ENCODE results near the gene NDUFS3.

DNA sequence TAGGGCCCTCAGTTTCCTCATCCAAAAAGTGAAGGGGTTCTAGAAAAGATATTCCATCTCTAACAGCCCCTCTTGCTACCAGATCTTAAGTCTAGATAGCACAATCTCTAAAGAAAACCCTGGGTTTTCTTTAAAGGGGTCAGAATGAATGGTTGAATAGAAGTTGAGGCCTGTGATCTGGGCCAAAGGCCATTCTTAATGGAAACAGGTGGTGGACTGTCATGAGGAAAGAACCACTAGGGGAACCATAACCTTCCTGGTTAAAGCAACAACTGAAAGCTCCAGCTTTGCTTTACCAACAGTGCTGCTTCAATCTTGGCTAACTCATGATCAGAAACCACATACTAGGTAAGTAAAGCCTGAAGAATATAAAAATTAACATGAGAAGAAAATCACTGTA, 27.8 kb upstream of the NDUFS3 start:
- TF ChIP-seq, protein P1, sequence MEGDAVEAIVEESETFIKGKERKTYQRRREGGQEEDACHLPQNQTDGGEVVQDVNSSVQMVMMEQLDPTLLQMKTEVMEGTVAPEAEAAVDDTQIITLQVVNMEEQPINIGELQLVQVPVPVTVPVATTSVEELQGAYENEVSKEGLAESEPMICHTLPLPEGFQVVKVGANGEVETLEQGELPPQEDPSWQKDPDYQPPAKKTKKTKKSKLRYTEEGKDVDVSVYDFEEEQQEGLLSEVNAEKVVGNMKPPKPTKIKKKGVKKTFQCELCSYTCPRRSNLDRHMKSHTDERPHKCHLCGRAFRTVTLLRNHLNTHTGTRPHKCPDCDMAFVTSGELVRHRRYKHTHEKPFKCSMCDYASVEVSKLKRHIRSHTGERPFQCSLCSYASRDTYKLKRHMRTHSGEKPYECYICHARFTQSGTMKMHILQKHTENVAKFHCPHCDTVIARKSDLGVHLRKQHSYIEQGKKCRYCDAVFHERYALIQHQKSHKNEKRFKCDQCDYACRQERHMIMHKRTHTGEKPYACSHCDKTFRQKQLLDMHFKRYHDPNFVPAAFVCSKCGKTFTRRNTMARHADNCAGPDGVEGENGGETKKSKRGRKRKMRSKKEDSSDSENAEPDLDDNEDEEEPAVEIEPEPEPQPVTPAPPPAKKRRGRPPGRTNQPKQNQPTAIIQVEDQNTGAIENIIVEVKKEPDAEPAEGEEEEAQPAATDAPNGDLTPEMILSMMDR (IDR thresholded peaks at IDR 0.05): no peak
- TF ChIP-seq POLR2AphosphoS5 (IDR thresholded peaks at IDR 0.05; ENCODE audit: low read depth, low read length) (no peak), SIN3A (IDR thresholded peaks at IDR 0.05; ENCODE audit: borderline replicate concordance, insufficient read depth, low read depth, low read length) (no peak), TCF7L2 (IDR thresholded peaks at IDR 0.05; ENCODE audit: low read depth, low read length) (no peak)
- TF ChIP-seq, protein P2, sequence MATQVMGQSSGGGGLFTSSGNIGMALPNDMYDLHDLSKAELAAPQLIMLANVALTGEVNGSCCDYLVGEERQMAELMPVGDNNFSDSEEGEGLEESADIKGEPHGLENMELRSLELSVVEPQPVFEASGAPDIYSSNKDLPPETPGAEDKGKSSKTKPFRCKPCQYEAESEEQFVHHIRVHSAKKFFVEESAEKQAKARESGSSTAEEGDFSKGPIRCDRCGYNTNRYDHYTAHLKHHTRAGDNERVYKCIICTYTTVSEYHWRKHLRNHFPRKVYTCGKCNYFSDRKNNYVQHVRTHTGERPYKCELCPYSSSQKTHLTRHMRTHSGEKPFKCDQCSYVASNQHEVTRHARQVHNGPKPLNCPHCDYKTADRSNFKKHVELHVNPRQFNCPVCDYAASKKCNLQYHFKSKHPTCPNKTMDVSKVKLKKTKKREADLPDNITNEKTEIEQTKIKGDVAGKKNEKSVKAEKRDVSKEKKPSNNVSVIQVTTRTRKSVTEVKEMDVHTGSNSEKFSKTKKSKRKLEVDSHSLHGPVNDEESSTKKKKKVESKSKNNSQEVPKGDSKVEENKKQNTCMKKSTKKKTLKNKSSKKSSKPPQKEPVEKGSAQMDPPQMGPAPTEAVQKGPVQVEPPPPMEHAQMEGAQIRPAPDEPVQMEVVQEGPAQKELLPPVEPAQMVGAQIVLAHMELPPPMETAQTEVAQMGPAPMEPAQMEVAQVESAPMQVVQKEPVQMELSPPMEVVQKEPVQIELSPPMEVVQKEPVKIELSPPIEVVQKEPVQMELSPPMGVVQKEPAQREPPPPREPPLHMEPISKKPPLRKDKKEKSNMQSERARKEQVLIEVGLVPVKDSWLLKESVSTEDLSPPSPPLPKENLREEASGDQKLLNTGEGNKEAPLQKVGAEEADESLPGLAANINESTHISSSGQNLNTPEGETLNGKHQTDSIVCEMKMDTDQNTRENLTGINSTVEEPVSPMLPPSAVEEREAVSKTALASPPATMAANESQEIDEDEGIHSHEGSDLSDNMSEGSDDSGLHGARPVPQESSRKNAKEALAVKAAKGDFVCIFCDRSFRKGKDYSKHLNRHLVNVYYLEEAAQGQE (IDR thresholded peaks at IDR 0.05; ENCODE audit: insufficient read depth in 1 of 2, low read depth in 2 of 2, low read length in 1 of 2): no peak
